Osteoblast (primary cell): ENCODE data around the gene TRIM40. TPM values are rescaled to one million over a fixed set of nuclear protein-coding genes. Genes with fewer than 3 reads are reported as not detected.
"Not testable (repeated sequence)": the region's sequence is repeated elsewhere in the genome, so short reads cannot be mapped to it uniquely, and the experiment has no call there.

Experiments used
- DNase-seq: peaks from one replicate; pipeline ENCODE4 v3.0.0; 2011; ENCODE audit warnings: low spot score, mixed read lengths; ENCODE audit not compliant: insufficient read length; ENCODE audit errors: missing footprints
- H2AFZ ChIP-seq: 2 replicates; pipeline ENCODE4 v1.6.0; 2011; ENCODE audit warnings: mild to moderate bottlenecking, low read length
- H3K27ac ChIP-seq: 2 replicates; pipeline ENCODE4 v1.5.1; 2011; ENCODE audit warnings: mild to moderate bottlenecking, low read depth, low read length, moderate library complexity
- H3K27me3 ChIP-seq: 2 replicates; pipeline ENCODE4 v1.6.0; 2012; ENCODE audit warnings: mild to moderate bottlenecking, control low read depth, inconsistent platforms, low read length, moderate library complexity; ENCODE audit not compliant: insufficient read depth
- H3K36me3 ChIP-seq: 2 replicates; pipeline ENCODE4 v1.5.1; 2011; ENCODE audit warnings: mild to moderate bottlenecking, low read length, control low read depth, moderate library complexity; ENCODE audit not compliant: insufficient read depth
- H3K4me1 ChIP-seq: 2 replicates; pipeline ENCODE4 v1.5.1; 2011; ENCODE audit warnings: mild to moderate bottlenecking, low read length, control low read depth, moderate library complexity; ENCODE audit not compliant: insufficient read depth
- H3K4me2 ChIP-seq: 2 replicates; pipeline ENCODE4 v1.6.0; 2011; ENCODE audit warnings: mild to moderate bottlenecking, low read length; ENCODE audit not compliant: insufficient read depth
- H3K4me3 ChIP-seq: fragments of 200-600 bp; sonication (generic); 3 replicates; pipeline ENCODE4 v1.5.1; 2012; ENCODE audit warnings: mild to moderate bottlenecking, low read length, inconsistent platforms; ENCODE audit not compliant: insufficient read depth
- H3K79me2 ChIP-seq: 2 replicates; pipeline ENCODE4 v1.6.0; 2012; ENCODE audit warnings: mild to moderate bottlenecking, low read length, control low read depth, inconsistent platforms; ENCODE audit not compliant: insufficient read depth
- H3K9me3 ChIP-seq: 2 replicates; pipeline ENCODE4 v1.5.1; 2011; ENCODE audit warnings: low read depth, low read length, control low read depth
- H4K20me1 ChIP-seq: 2 replicates; pipeline ENCODE4 v1.6.0; 2012; ENCODE audit warnings: mild to moderate bottlenecking, low read length, control low read depth; ENCODE audit not compliant: insufficient read depth
- total RNA-seq: library from RNA; depleted of rRNA; stranded (reverse); fragments of >200 nt; gene quantifications from 2 replicates; pipeline ENCODE4 v1.2.3, GENCODE V29; 2012
- TF ChIP-seq, protein P1 (sequence below): IDR thresholded peaks from 2 replicates; pipeline ENCODE4 v1.5.1; 2011; ENCODE audit warnings: mild to moderate bottlenecking, low read depth, low read length, moderate library complexity; ENCODE audit errors: extremely low read depth

The TRIM40 gene
- total RNA-seq, 1 donor = not detected

DNA sequence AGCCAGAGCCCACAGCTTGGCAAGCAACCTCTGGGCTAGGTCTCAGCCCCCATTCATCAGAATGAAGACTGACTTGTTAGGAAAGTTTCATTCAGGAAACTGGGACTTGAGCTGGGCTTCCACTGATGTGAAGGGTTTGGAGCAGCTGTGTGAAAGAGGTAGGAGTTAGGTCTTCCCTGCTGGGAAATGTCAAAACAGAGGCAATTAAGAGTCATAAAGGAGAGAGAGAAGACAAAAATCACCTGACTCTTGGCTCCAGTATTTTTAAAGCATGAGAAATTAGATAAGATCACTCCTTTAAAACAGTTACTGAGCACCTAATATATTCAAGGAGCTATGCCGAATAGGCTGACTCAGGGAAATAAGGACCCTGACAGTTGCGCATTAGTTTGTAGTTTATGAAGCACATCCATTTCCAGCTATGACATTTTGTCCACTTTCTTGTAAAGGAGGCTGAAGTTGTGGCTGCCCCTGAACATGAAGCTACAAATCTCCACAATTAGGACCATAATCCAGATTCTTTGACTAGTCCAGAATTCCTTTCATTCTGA lies 3.9 kb upstream of the TRIM40 start:
- no peak for DNase-seq
- Histone ChIP-seq H3K4me1 (peaks cover 3% of the 10 kb centered on the region), H2AFZ (no peak overlapping the region), H3K27ac (no peak overlapping the region), H3K9me3 (no peaks in the 10 kb centered on the region), H3K27me3 (peaks cover 77% of the 10 kb centered on the region), H4K20me1 (no peaks in the 10 kb centered on the region), H3K79me2 (no peaks in the 10 kb centered on the region), H3K4me2 (no peak overlapping the region), H3K36me3 (no peaks in the 10 kb centered on the region), H3K4me3 (no peak overlapping the region)
- TF ChIP-seq, protein P1, sequence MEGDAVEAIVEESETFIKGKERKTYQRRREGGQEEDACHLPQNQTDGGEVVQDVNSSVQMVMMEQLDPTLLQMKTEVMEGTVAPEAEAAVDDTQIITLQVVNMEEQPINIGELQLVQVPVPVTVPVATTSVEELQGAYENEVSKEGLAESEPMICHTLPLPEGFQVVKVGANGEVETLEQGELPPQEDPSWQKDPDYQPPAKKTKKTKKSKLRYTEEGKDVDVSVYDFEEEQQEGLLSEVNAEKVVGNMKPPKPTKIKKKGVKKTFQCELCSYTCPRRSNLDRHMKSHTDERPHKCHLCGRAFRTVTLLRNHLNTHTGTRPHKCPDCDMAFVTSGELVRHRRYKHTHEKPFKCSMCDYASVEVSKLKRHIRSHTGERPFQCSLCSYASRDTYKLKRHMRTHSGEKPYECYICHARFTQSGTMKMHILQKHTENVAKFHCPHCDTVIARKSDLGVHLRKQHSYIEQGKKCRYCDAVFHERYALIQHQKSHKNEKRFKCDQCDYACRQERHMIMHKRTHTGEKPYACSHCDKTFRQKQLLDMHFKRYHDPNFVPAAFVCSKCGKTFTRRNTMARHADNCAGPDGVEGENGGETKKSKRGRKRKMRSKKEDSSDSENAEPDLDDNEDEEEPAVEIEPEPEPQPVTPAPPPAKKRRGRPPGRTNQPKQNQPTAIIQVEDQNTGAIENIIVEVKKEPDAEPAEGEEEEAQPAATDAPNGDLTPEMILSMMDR = no peak

DNA sequence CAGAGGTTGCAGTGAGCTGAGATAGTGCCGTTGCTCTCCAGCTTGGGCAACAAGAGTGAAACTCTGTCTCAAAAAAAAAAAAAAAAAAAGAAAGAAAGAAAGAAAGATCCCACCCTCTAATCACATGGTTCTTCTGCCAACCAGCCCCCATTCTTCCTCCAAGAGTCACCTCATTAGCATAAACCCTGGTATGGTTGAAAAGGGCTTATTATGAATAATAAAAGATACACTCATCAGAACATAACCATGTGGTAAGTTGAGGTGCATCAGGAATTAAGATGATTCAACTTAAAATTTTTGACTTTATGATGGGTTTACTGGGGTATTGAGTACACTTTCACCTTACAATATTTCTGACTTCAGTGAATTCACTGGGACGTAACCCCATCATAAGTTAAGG lies 793 bp upstream of the TRIM40 start:
- Histone ChIP-seq H3K4me2 (no peak overlapping the region), H2AFZ (no peak overlapping the region), H3K36me3 (no peaks in the 10 kb centered on the region), H3K27me3 (peaks cover 60% of the 10 kb centered on the region), H3K79me2 (no peaks in the 10 kb centered on the region), H4K20me1 (no peaks in the 10 kb centered on the region), H3K27ac (no peak overlapping the region), H3K4me3 (no peak overlapping the region), H3K9me3 (no peaks in the 10 kb centered on the region), H3K4me1 (peaks cover 3% of the 10 kb centered on the region)
- DNase-seq = no peak
- TF ChIP-seq, protein P1 = no peak

DNA sequence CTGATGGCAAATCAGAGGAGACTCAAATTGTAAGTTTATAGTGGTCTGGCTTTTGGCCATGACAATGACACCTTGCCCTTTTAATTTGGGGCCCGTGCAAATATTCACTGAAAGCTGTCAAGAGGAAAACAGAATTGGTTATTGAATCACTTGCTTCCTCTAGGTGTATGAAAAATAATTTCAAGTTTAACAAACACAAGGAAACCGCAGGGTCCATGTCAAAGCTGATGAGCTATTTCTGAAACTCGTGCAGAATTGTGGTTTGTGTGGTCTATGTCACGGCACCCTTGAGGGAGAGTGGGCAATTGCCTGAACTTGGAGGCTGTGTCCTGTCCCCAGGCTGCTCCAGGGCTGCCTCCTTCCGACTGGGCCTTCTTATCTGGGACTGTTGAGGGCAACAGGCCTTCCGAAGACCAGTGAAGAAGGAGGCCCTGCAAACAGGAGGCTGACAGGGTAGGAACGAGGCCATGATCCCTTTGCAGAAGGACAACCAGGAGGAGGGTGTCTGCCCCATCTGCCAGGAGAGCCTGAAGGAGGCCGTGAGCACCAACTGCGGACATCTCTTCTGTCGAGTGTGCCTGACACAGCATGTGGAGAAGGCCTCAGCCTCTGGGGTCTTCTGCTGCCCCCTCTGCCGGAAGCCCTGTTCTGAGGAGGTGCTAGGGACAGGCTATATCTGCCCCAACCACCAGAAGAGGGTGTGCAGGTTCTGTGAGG lies 788 bp downstream of the TRIM40 start:
- TF ChIP-seq, protein P1 = no peak
- H3K4me1 ChIP-seq = no peaks in the 10 kb centered on the region
- H3K79me2 ChIP-seq = no peaks in the 10 kb centered on the region
- H3K4me3 ChIP-seq = no peak overlapping the region
- H3K4me2 ChIP-seq = no peak overlapping the region
- H3K36me3 ChIP-seq = no peaks in the 10 kb centered on the region
- peaks cover 57% of the 10 kb centered on the region for H3K27me3 ChIP-seq
- H4K20me1 ChIP-seq = no peaks in the 10 kb centered on the region
- no peak overlapping the region for H2AFZ ChIP-seq
- no peaks in the 10 kb centered on the region for H3K9me3 ChIP-seq
- H3K27ac ChIP-seq = no peak overlapping the region
- no peak for DNase-seq

DNA sequence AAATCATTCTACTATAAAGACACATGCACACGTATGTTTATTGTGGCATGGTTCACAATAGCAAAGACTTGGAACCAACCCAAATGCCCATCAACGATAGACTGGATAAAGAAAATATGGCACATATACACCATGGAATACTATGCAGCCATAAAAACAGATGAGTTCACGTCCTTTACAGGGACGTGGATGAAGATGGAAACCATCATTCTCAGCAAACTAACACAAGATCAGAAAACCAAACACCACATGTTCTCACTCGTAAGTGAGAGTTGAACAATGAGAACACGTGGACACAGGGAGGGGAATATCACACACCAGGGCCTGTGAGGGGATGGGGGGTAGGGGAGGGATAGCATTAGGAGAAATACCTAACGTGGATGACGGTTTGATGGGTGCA lies 4.3 kb downstream of the TRIM40 start:
- not testable (repeated sequence) for H2AFZ ChIP-seq, H3K4me2 ChIP-seq, H3K4me3 ChIP-seq, H3K36me3 ChIP-seq, H3K4me1 ChIP-seq, H3K9me3 ChIP-seq, H3K79me2 ChIP-seq, H4K20me1 ChIP-seq, H3K27ac ChIP-seq, DNase-seq
- peaks cover 58% of the 10 kb centered on the region for H3K27me3 ChIP-seq
